ENCODE measurements around the gene CCL17. TPM values are rescaled to one million over a fixed set of nuclear protein-coding genes. Genes with fewer than 3 reads are reported as not detected.

The CCL17 gene
- total and polyA plus RNA-seq, 9 of the 15 experiments (the other 6 are each of a cell fraction or from before 2014, with no cell fraction given): not detected

DNA sequence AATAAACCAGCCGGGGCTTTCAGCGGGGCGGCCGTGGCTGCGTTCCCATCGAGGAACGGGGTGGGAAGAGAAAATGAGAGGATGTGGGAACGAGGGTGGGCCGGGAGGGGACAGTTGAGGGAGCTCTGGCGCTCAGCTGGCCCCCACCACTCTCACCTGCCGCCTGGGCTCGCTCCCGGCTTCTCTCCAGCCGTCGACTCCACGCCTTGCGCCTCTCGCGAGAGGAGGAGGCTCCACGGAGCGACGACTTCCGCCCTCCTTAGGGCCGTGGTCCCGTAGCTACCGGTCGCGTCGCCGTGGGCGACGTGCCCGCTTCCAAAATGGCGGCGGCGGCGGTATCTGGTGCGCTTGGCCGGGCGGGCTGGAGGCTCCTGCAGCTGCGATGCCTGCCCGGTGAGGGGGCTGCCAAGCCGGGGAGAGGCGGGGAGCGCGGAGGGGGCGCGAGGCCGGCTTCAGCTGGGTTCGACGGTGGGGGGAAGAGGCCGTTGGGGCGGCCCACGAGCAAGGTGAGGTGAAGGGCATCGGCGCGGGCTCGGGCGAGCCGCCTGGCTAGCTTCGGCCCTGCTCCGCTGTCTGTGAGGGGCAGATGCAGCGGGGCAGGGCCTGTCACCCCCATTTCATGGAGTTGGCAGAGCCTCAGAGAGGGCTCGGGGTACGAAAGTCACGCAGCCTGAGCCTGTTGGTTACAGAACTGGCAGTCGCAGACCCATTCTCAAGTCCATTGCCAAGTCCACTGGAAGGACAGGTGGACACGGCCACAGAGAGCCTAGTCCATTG is 42.8 kb downstream of the CCL17 start, which contains the start of the genes CIAPIN1 and COQ9 (continued):
- no peak for TF ChIP-seq STAT5B (CRISPR knock-in tag; IDR thresholded peaks at IDR 0.05)
- peak; percentile 98 for TF ChIP-seq TAF9B (IDR thresholded peaks at IDR 0.05; ENCODE audit: partially characterized antibody)
- TF ChIP-seq MBD2 (IDR thresholded peaks at IDR 0.05; ENCODE audit: borderline replicate concordance, low read depth): peak; percentile 72; the same call in 1 of the 2 replicates
- peak; percentile 72 for TF ChIP-seq RUNX1 (IDR thresholded peaks at IDR 0.05; ENCODE audit: low read depth)
- TF ChIP-seq C11orf30 (IDR thresholded peaks at IDR 0.05; ENCODE audit: low read depth): peak; percentile 82
- 0 out of 2 replicates have a peak, but pooled peaks have one; percentile 62 for TF ChIP-seq GATAD2A (IDR thresholded peaks at IDR 0.05)
- peak; percentile 81 for TF ChIP-seq ZFX (CRISPR knock-in tag; IDR thresholded peaks at IDR 0.05)
- TF ChIP-seq TBP (optimal IDR thresholded peaks at IDR 0.05; ENCODE audit: low read depth, low read length): peak; percentile 96
- TF ChIP-seq FOXO4 (CRISPR knock-in tag; IDR thresholded peaks at IDR 0.05): no peak
- no peak for TF ChIP-seq SRSF9 (IDR thresholded peaks at IDR 0.05; ENCODE audit: borderline replicate concordance, low read depth, low read length)
- peak; percentile 67 for TF ChIP-seq CCNT2 (IDR thresholded peaks at IDR 0.05; ENCODE audit: borderline replicate concordance, extremely low read depth, insufficient read length, low read depth, low read length)
- TF ChIP-seq CREB1 (IDR thresholded peaks at IDR 0.05): peak; percentile 93
- TF ChIP-seq CREB1 (CRISPR knock-in tag; IDR thresholded peaks at IDR 0.05): peak; percentile 96
- no peak for TF ChIP-seq KLF10 (CRISPR knock-in tag; IDR thresholded peaks at IDR 0.05)
